ENCODE results near the gene MPPED1.

DNA sequence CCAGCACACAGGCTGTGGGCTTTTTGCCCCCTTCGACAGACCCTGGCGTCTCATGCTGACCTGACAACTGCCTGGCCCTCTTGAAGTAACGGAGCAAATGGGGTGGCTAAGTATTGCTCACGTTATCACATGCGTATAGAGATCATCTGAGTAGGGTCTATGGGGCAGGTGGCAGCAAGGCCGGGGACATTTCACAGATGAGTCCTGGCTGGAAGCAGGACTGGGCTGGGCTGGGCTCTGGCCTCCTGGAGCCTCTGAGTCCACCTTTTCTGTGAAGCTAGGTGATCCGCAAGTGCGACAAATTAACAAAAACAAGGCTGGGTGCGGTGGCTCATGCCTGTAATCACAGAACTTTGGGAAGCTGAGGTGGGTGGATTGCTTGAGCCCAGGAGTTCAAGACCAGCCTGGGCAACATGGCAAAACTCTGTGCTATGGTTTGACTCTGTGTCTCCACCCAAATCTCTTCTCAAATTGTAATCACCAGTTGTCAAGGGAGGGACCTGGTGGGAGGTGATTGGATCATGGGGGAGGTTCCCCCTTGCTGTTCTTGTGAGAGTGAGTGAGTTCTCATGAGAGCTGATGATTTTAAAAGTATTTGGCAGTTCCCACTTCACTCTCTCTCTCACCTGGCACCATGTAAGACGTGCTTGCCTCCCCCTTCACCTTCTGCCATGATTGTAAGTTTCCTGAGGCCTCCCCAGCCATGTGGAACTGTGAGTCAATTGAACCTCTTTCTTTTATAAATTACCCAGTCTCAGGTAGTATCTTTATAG is 122.0 kb downstream of the MPPED1 start:
- TF ChIP-seq CTCF (conservative IDR thresholded peaks at IDR 0.05 in 1 of 2, IDR thresholded peaks at IDR 0.05 in 1 of 2; ENCODE audit: extremely low read depth in 1 of 2, insufficient read depth in 1 of 2, low read depth in 1 of 2, low read length in 2 of 2) = no peak
- no peak for TF ChIP-seq EZH2 (IDR thresholded peaks at IDR 0.05; ENCODE audit: borderline replicate concordance, low read length)

Measured in mammary epithelial cell (primary cell).